ENCODE data around the gene ROR2. TPM values are rescaled to one million over a fixed set of nuclear protein-coding genes. Genes with fewer than 3 reads are reported as not detected.

ROR2 gene
- total and polyA plus RNA-seq, 2 of the 13 experiments (the other 11 are each of a cell fraction or from before 2014, with no cell fraction given) = not detected

DNA sequence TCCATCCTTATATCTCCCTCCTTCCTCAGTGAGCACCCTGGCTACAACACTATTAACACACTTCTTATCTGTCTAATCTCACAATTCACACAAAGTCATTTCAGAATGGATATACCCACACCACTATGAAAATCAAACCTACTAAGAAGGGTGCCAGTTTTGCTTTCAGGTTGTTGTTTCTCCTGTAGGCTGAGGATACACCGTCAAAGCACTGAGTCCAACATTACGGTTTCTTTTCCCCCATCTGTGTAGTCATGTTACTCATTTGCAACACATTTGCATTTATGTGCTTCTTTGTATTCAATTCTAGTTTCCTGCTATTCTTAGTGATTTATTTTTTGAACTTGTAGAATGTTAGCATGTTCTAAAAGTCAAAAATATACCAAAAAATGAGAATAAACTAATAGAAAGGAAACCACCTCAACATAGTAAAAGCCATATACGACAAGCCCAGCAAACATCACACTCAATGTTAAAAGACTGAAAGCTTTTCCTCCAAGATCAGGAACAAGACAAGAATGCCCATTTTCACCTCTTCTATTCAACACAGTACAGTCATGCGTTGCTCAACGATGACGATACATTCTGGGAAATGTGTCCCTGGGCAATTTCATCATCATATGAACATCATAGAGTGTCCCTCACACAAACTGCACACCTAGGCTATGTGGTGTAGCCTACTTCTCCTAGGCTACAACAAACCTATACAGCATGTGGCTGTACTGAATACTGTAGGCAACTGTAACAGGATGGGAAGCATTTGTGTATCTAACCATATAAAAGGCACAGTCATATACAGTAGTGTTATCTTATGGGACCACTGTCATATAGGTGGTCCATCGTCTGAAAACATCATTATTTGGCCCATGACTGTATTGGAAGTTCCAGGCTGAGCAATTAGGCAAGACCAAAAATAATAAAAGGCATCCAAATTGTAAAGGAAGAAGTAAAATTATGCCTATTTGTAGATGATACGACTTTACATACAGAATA lies 6.3 kb downstream of the ROR2 start:
- no peak for FAIRE-seq
- no peaks in the 10 kb centered on the region for H3K79me2 ChIP-seq (ENCODE audit: insufficient read depth, low read length)
- DNase-seq (ENCODE audit: low spot score) = no peak
- no peak overlapping the region for H2AFZ ChIP-seq (ENCODE audit: low read length)
- H3K27ac ChIP-seq (ENCODE audit: extremely low read length, insufficient read depth, low read length) = no peak overlapping the region
- no peaks in the 10 kb centered on the region for H3K9me3 ChIP-seq (ENCODE audit: low read length)
- no TSS peak for BruUV-seq (replicated peaks)
- no peak for ATAC-seq
- H3K4me1 ChIP-seq (ENCODE audit: insufficient read depth, low read length) = no peaks in the 10 kb centered on the region
- H4K20me1 ChIP-seq (ENCODE audit: insufficient read depth, low read length) = no peaks in the 10 kb centered on the region
- 18% methylated on average over 8 of the region's 8 CpGs for WGBS (ENCODE audit: low lambda C conversion rate)
- TF ChIP-seq ZNF839 (CRISPR knock-in tag; IDR thresholded peaks at IDR 0.05; ENCODE audit: borderline replicate concordance) = no peak
- TF ChIP-seq CREB1 (IDR thresholded peaks at IDR 0.05) = peak; percentile 55
- TF ChIP-seq CREB1 (CRISPR knock-in tag; IDR thresholded peaks at IDR 0.05) = no peak
- no peak for TF ChIP-seq ZNF547 (CRISPR knock-in tag; IDR thresholded peaks at IDR 0.05)
- TF ChIP-seq ZNF670 (CRISPR knock-in tag; IDR thresholded peaks at IDR 0.05; ENCODE audit: borderline replicate concordance) = no peak
- no peak for TF ChIP-seq FOXJ3 (CRISPR knock-in tag; IDR thresholded peaks at IDR 0.05; ENCODE audit: borderline replicate concordance)
- no peak overlapping the region for H3K4me2 ChIP-seq (ENCODE audit: low read depth, low read length)
- intact Hi-C loops (cut with micrococcal nuclease; ENCODE audit: unreplicated experiment) = no loop called here
- no peaks in the 10 kb centered on the region for H3K36me3 ChIP-seq (replicated peaks in 1 of 2; ENCODE audit: control insufficient read depth in 1 of 2, insufficient read depth in 2 of 2, low read length in 2 of 2)
- in situ Hi-C loops (cut with HindIII; ENCODE audit: extremely low pct_ligation_motif_present, low pct_unique_long_range_greater_than_20kb) = no loop called here
- H3K9ac ChIP-seq (ENCODE audit: insufficient read depth, low read depth, low read length) = no peak overlapping the region
- ChIA-PET POLR2A (no interaction called here), CTCF (ENCODE audit: low intra/inter-chr PET ratio, low total read pairs) (no interaction called here)
- H3K27me3 ChIP-seq (ENCODE audit: control insufficient read depth in 1 of 2, insufficient read depth in 2 of 2, low read length in 2 of 2) = peaks cover 6 to 48% of the 10 kb centered on the region in 2 experiments; a peak in 4 of 5 replicates
- no peak overlapping the region for H3K4me3 ChIP-seq (replicated peaks in 1 of 3; ENCODE audit: insufficient read depth in 1 of 3, low read depth in 2 of 3, low read length in 3 of 3)

DNA sequence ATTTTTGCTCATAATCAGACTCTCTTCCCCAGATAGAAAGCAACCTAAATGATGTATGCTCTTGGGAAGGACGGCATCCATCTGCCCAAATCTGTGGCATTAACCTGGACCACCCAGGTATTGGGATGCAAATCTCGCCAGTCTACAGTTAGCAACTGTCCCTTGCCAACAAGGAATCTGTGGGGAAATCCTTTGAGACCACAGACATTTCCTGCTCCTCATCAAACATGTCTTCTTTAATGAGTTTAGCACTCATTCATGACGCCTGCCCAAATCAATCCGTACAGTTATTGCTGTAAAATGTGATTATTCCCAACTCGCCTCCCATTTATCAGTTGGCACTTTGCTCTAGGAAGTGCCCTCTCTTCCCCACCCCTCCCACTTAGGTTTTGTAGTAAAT lies 7.8 kb downstream of the ROR2 start:
- Histone ChIP-seq H3K4me1 (ENCODE audit: insufficient read depth, low read length) (no peaks in the 10 kb centered on the region), H3K27ac (ENCODE audit: extremely low read length, insufficient read depth, low read length) (no peak overlapping the region), H3K9ac (ENCODE audit: insufficient read depth, low read depth, low read length) (no peak overlapping the region), H3K4me2 (ENCODE audit: low read depth, low read length) (no peak overlapping the region), H3K27me3 (ENCODE audit: control insufficient read depth in 1 of 2, insufficient read depth in 2 of 2, low read length in 2 of 2) (peaks cover 0 to 36% of the 10 kb centered on the region in 2 experiments; a peak in 3 of 5 replicates), H3K79me2 (ENCODE audit: insufficient read depth, low read length) (no peaks in the 10 kb centered on the region), H3K4me3 (replicated peaks in 1 of 3; ENCODE audit: insufficient read depth in 1 of 3, low read depth in 2 of 3, low read length in 3 of 3) (no peak overlapping the region), H2AFZ (ENCODE audit: low read length) (no peak overlapping the region), H4K20me1 (ENCODE audit: insufficient read depth, low read length) (no peaks in the 10 kb centered on the region), H3K9me3 (ENCODE audit: low read length) (no peaks in the 10 kb centered on the region), H3K36me3 (replicated peaks in 1 of 2; ENCODE audit: control insufficient read depth in 1 of 2, insufficient read depth in 2 of 2, low read length in 2 of 2) (no peaks in the 10 kb centered on the region)
- no TSS peak for BruUV-seq (replicated peaks)
- no peak for ATAC-seq
- POLR2A ChIA-PET = no interaction called here
- no peak for TF ChIP-seq SP140L (CRISPR knock-in tag; IDR thresholded peaks at IDR 0.05; ENCODE audit: borderline replicate concordance)
- TF ChIP-seq HCFC1 (IDR thresholded peaks at IDR 0.05; ENCODE audit: low read depth, low read length) = no peak
- TF ChIP-seq JUN (CRISPR knock-in tag; IDR thresholded peaks at IDR 0.05) = no peak
- TF ChIP-seq SETDB1 (CRISPR knock-in tag; IDR thresholded peaks at IDR 0.05; ENCODE audit: borderline replicate concordance) = no peak
- TF ChIP-seq ZNF713 (CRISPR knock-in tag; IDR thresholded peaks at IDR 0.05) = no peak
- TF ChIP-seq POLR2AphosphoS5 (IDR thresholded peaks at IDR 0.05; ENCODE audit: low read depth, low read length) = no peak
- no peak for TF ChIP-seq RXRB (CRISPR knock-in tag; IDR thresholded peaks at IDR 0.05; ENCODE audit: borderline replicate concordance)
- no peak for FAIRE-seq
- intact Hi-C loops (cut with micrococcal nuclease; ENCODE audit: unreplicated experiment) (no loop called here), in situ Hi-C loops (cut with HindIII; ENCODE audit: extremely low pct_ligation_motif_present, low pct_unique_long_range_greater_than_20kb) (no loop called here)
- DNase-seq (ENCODE audit: low spot score) = no peak
- WGBS (ENCODE audit: low lambda C conversion rate) = 8% methylated on average over 5 of the region's 5 CpGs
- CTCF ChIA-PET (ENCODE audit: low intra/inter-chr PET ratio, low total read pairs) = no interaction called here
